Tibial nerve (tissue), 3 donors: ENCODE data around the gene SETD7.

Experiments used
- POLR2A ChIP-seq, 2 donors: fragments of 450-650 bp; IDR thresholded peaks; one replicate each; pipeline ENCODE4 v1.6.1; 2017; ENCODE audit warnings: antibody characterized with exemption in 2 of 2, mild to moderate bottlenecking in 2 of 2, moderate library complexity in 2 of 2
- TF ChIP-seq, protein P1 (sequence below), 5 experiments: fragments of 200-600 bp in 3 of 5; fragments of 450-650 bp in 2 of 5; sonication (generic) in 3 of 5; IDR thresholded peaks; one replicate each; pipeline ENCODE4 v1.5.1; 2016 to 2019; ENCODE audit warnings: antibody characterized with exemption in 5 of 5, mild to moderate bottlenecking in 3 of 5, moderate library complexity in 2 of 5

DNA sequence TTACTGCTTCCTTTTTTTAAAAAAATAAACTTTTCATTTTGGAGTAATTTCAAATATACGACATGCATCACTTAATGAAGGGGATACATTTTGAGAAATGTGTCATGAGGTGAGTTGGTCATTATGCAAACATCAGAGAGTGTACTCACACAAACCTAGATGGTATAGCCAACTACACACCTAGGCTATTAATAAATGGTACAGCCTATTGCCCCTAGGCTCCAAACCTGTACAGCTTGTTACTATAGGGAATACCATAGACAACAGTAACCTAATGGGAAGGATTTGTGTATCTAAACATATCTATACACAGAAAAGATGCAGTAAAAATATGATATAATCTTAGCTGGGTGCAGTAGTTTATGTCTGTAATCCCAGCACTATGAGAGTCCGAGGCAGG, 29.1 kb downstream of the SETD7 start:
- TF ChIP-seq, protein P1, sequence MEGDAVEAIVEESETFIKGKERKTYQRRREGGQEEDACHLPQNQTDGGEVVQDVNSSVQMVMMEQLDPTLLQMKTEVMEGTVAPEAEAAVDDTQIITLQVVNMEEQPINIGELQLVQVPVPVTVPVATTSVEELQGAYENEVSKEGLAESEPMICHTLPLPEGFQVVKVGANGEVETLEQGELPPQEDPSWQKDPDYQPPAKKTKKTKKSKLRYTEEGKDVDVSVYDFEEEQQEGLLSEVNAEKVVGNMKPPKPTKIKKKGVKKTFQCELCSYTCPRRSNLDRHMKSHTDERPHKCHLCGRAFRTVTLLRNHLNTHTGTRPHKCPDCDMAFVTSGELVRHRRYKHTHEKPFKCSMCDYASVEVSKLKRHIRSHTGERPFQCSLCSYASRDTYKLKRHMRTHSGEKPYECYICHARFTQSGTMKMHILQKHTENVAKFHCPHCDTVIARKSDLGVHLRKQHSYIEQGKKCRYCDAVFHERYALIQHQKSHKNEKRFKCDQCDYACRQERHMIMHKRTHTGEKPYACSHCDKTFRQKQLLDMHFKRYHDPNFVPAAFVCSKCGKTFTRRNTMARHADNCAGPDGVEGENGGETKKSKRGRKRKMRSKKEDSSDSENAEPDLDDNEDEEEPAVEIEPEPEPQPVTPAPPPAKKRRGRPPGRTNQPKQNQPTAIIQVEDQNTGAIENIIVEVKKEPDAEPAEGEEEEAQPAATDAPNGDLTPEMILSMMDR (IDR thresholded peaks at IDR 0.05) = no peak
- no peak for TF ChIP-seq POLR2A (IDR thresholded peaks at IDR 0.05)
